Esophagus muscularis mucosa (tissue), 4 donors: Measurements from ENCODE around the gene PPP6R1.

Experiments
- CTCF ChIP-seq, 3 experiments: fragments of 200-600 bp in 2 of 3; fragments of 450-650 bp in 1 of 3; sonication (generic) in 2 of 3; IDR thresholded peaks; one replicate each; pipeline ENCODE4 v1.5.1; 2017 to 2019; ENCODE audit warnings: antibody characterized with exemption in 3 of 3, mild to moderate bottlenecking in 2 of 3, moderate library complexity in 1 of 3
- EP300 ChIP-seq: sonication (generic); formaldehyde crosslinking; IDR thresholded peaks from one replicate; pipeline ENCODE4 v1.6.1; 2017; ENCODE audit warnings: antibody characterized with exemption
- POLR2AphosphoS5 ChIP-seq, 2 donors: sonication (generic); formaldehyde crosslinking; IDR thresholded peaks; one replicate each; pipeline ENCODE4 v1.6.1; 2017; ENCODE audit warnings: antibody characterized with exemption in 2 of 2

DNA sequence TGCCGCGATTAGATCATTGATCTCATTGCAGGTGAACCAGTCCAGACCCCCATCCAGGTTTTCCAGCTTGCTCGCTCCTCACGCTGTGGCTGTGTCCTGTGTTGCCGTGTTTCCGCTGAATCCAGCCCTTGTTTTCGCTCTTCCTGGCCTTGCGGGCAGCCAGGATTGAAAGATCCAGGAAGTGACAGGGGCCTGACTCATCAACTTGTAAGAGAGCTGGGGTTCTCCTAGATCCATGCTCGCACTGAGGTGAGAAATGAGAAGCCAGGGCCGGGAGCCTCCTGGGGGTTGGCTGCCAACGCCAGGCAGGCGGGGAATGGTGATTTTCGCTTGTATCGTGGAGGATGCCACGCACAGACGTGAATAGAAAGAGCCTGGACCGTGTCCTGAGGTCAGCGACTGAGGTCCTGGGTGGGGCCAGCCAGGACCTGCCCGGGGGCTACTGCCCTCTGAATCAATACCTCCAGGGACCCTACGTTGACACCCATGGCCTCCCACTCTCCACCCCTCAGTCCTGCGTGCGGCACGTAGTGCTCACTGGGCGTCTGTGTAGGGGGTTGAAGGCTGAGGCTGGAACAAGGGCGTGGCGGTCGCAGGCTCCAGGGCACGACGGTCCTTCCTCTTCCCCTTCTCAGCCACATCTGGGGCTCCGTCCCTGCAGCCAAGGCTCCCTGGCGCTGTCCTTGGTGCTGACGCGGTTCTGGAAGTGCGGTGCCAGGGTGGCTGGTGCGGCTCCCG is 42.2 kb downstream of the PPP6R1 start:
- TF ChIP-seq POLR2AphosphoS5 (IDR thresholded peaks at IDR 0.05) (peak; percentile 43 to 62), CTCF (IDR thresholded peaks at IDR 0.05) (no peak), EP300 (no peak)
